Ovary (tissue), 3 donors: ENCODE data around the gene FGF2.

ENCODE experiments used
- CTCF ChIP-seq, 3 donors: fragments of 450-650 bp in 2 of 3; fragments of 200-600 bp in 1 of 3; IDR thresholded peaks; one replicate each; pipeline versions ENCODE4 v1.5.1 to v1.8.0; 2016 to 2022; ENCODE audit warnings: antibody characterized with exemption in 3 of 3, mild to moderate bottlenecking in 1 of 3
- EP300 ChIP-seq: sonication (generic); formaldehyde crosslinking; IDR thresholded peaks from one replicate; pipeline ENCODE4 v1.6.1; 2017; ENCODE audit warnings: antibody characterized with exemption
- POLR2A ChIP-seq: fragments of 450-650 bp; IDR thresholded peaks from one replicate; pipeline ENCODE4 v1.6.1; 2017; ENCODE audit warnings: antibody characterized with exemption, mild to moderate bottlenecking, moderate library complexity
- donor health status: DM: no; HTN: no; CAD: no.

DNA sequence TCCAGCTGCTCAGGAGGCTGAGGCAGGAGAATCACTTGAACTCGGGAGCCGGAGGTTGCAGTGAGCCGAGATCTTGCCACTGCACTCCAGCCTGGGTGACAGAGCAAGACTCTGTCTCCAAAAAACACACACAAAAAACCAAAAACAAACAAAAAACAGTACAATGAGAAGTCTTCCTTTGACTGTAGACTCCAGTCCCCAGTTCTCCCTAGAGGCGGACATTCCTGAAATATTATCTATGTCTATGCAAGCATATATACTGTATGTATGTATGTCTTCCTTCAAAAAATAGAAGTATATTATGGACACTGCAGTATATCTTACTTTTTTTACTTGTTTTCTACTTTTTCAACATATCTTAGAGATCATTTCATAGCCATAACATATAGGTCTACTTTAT, 10.2 kb upstream of the FGF2 start:
- TF ChIP-seq EP300 (no peak), POLR2A (no peak), CTCF (IDR thresholded peaks at IDR 0.05) (no peak)
